Stimulated activated CD4-positive, alpha-beta T cell treated with anti-CD3 and anti-CD28 coated beads, Interleukin-15, amount 100 ng/mL, for 24 hours (primary cell): ENCODE results near the gene SF3B5.
"Not testable (repeated sequence)": the region's sequence is repeated elsewhere in the genome, so short reads cannot be mapped to it uniquely, and the experiment has no call there.

Experiments
- DNase-seq: peaks from one replicate; pipeline ENCODE4 v3.0.0-alpha.2; 2020

The SF3B5 gene

GRCh38 chr6:144104488-144104887 is 9.1 kb upstream of the SF3B5 start:
- DNase-seq = no peak

DNA sequence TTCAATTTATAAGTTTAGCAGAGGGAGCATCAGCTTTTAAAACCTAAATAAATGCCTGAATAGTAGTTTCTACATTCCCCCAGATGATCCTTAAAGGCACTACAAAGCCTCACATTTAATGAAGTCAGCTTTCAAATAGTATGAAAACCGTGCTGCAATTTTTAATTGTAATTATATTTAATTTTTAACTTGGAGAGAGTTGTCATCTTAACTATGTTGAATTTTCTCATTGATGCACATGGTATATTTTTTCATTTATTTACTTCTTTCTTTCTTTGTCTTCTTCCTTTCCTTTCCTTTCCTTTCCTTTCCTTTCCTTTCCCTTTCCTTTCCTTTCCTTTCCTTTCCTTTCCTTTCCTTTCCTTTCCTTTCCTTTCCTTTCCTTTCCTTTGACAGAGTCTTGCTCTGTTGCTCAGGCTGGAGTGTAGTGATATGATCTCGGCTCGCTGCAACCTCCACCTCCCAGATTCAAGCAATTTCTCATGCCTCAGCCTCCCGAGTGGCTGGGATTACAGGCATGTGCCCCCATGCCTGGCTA is 7.7 kb upstream of the SF3B5 start:
- no peak for DNase-seq

- no peak for DNase-seq
Measured at GRCh38 chr6:144098993-144099392, 3.6 kb upstream of the SF3B5 start.

GRCh38 chr6:144094731-144095133 is 641 bp downstream of the SF3B5 start:
- DNase-seq = peak; percentile 8

GRCh38 chr6:144093658-144094057 is 1.7 kb downstream of the SF3B5 start:
- DNase-seq = no peak

DNA sequence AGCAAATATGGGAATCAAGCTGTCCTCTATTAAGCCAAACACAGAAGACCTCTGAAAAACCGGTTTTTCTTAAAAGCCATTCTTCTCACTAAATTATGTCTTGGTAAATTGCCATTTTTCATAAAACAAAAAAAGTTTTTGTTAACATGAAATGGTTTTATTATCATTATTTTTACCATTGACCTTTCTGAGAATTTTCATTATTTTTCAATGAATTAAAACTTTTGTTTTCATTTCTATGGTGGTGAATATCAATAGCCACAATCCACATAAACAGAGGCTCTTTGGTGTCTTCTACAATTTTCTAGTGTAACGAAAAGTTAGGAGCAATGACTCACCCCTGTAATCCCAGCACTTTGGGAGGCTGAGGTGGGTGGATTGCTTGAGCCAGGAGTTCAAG is 2.1 kb downstream of the SF3B5 start:
- DNase-seq = no peak

DNA sequence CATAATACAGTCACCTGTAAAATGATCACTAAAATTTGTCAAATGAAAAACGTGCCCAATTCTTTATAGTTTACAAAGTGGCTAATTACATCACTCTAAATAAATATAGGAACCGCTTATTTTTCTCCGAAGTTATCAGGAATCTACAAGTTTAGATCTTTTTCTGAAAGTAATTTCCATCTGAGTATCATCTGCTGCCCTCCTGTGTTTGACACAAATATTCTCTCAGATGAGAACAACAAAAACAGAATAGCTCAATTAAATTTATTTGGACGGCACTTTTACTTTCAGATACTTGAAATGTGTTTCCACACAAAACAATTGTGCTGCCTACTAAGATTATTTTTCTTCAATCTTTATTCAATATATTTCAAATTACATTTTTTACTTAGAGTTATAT is 5.0 kb downstream of the SF3B5 start:
- DNase-seq = no peak

DNA sequence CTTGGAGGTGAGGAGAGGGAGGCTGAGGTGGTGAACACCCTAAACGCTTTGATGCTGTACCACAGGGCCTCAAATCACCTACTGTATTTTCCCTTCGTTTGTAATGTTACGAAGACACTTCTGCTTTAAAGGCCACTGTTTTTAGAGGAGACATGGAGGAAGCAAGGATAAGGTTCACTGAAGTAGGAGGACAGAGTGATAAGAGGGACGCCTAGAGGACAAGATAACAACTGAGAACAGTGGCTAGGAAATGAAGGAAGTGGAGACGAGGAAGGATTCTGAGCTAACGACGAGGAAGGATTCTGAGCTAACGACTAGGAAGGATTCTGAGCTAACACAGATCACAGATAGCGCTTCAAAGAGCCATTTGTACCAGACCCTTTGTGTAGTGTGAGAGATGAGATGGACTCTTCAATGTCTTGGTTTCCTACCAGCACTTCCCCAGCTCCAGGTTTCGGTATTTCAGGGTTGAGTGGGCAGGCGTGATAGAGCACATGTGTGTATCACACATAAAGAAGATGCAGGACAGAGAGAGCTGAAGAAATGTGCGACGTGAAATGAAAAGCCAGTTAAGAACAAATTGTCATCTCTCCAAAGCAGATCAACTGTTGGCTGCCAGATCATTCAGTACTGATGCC is 7.5 kb downstream of the SF3B5 start:
- no peak for DNase-seq

GRCh38 chr6:144086959-144087358 is 8.4 kb downstream of the SF3B5 start:
- DNase-seq = no peak

DNA sequence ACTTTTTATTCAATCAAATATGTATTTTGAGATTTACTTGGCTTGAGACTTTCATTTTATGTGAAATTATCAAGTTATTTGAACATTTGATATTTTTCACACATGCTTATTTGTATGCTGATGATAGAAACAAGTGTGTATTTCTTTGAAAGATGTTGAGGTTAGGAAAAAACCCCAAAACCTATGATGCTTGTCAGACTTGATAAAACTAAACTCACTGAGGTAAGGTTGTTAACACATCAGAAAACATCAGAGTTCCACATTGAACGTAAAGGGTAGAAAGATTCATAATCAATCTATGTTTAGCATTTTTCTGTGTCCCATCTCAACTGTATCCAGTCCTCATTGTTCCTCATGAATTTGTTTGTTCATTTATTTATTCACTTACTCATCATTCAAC is 12.2 kb downstream of the SF3B5 start:
- DNase-seq = no peak

DNA sequence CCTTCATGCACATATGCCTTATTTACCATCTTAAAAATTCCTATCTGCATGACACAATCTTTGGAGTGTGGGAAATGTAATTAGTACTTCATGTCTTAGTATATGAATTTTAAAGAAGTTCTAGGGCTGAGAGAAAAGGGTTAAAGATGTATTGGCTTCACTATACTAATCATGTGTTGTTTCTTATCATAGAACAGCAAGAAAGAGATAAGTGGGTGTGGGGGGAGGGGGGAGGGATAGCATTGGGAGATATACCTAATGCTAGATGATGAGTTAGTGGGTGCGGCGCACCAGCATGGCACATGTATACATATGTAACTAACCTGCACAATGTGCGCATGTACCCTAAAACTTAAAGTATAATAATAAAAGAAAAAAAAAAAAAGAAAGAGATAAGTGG is 13.0 kb downstream of the SF3B5 start:
- DNase-seq = not testable (repeated sequence)

DNA sequence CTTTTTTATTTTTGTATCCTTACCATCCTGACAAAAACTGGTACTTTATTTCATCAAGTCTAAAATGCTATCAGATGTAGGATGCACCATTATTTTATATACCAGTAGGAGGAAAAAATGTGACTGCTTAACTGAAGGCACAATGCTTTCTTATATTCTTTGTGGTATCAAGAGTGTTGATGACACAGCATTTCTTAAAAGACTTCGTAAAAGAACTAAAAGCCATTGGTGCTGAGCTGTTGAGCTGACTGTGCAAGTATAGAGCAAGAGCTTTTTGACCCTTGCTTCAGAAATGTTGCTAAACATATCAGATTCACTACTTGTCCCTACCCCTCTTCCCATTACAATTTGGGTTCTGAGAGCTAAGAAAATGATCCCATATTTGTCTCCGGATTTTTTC is 17.5 kb downstream of the SF3B5 start:
- DNase-seq = no peak

DNA sequence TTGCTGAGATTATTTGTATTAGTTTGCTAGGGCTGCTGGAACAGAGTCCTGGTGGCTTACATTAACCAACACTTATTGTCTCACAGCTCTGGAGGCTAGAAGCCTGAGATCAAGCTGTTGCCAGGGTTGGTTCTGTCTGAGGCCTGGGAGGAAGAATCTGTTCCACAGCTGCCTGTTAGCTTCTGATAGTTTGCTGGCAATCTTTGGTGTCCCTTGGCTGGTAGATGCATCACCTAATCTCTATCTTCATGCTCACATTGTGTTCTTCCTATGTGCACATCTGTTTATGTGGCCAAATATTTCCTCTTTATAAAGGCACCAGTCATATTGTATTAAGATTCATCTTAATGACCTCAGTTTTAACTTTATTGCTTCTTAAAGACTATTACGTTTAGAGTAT is 19.5 kb downstream of the SF3B5 start:
- no peak for DNase-seq

DNA sequence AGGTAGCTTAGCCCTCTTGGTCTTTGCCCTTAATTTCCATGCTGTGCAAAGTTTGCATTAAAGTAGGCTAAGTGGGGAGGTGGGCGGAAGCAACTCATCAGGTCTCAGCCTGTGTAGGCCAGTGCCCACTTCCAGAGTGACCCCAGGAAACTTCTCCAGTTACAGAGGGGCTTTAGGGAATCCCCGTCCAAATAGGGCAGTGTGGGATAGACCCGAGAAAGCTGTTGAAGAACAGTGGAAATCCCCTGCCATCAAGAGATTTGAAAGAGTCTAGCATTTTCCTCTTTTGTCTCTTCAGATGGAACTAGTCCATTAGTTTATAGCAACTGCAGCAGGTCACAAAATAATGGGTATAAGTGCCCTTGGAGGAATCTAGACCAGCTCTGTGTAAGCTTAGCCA is 20.2 kb downstream of the SF3B5 start:
- no peak for DNase-seq

GRCh38 chr6:144073024-144073423 is 22.3 kb downstream of the SF3B5 start:
- no peak for DNase-seq

DNA sequence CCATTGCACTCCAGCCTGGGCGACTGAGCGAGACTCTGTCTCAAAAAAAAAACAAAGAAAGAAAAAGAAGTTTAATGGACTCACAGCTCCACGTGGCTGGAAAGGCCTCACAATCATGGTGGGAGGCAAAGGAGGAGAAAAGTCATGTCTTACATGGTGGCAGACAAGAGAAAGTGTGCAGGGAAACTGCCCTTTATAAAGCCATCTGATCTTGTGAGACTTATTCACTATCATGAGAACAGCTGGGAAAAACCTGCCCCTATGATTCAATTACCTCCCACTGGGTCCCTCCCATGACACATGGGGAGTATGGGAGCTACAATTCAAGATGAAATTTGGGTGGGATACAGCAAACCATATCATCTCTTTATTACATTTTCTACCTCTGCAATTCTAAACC is 25.9 kb downstream of the SF3B5 start:
- DNase-seq = no peak

DNA sequence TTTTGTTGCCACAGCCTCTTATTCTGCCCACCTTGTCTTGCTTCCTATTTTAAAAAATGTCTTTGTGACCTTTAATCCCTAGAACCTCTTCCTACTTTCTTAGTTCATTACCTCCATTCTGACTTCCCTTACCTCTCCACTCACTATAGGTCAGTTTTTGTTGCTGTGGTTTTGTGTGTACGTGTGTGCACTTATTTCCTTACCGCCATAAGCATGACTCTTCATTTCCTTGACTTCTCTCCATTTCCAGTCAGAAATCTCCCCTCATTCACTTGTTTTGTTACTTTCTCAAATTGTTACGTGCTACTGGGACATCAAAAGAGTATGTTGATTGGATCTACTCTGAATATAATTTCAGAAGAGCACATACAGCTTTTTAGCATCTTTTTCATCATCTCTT is 26.6 kb downstream of the SF3B5 start:
- DNase-seq = no peak

DNA sequence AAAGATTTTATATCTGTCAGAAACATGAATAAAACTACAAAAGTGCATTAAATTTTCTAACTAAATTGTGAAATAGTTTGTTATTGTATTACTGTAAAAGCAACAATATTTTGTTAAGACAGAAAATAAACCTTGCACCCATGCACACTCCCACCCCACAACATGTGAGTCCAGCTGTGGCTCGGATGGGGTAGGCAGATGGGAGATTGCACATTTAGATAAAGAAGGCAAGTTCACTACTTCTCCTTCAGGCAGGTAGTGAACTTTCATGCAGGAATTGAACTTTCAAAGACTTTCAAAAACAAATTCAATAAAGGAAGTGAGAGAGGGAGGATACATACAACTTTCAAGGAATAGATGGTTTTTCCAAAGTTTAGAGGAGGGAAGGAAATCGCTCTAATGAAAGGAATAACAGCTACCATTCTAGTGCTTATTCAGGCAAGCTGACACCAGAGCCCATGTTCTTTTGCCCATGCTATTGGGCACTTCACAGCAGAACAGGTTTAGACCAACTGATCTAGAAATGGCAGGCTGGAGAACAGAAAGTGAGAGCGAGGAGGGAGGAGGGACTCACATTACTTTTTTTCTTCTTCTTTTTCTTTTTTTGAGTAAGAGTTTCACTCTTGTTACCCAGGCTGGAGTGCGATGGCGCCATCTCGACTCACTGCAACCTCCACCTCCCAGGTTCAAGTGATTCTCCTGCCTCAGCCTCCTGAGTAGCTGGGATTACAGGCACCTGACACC is 28.5 kb downstream of the SF3B5 start:
- DNase-seq = peak; percentile 54

GRCh38 chr6:144066255-144066654 is 29.1 kb downstream of the SF3B5 start:
- no peak for DNase-seq

GRCh38 chr6:144065213-144065660 is 30.1 kb downstream of the SF3B5 start:
- DNase-seq = peak; percentile 28

DNA sequence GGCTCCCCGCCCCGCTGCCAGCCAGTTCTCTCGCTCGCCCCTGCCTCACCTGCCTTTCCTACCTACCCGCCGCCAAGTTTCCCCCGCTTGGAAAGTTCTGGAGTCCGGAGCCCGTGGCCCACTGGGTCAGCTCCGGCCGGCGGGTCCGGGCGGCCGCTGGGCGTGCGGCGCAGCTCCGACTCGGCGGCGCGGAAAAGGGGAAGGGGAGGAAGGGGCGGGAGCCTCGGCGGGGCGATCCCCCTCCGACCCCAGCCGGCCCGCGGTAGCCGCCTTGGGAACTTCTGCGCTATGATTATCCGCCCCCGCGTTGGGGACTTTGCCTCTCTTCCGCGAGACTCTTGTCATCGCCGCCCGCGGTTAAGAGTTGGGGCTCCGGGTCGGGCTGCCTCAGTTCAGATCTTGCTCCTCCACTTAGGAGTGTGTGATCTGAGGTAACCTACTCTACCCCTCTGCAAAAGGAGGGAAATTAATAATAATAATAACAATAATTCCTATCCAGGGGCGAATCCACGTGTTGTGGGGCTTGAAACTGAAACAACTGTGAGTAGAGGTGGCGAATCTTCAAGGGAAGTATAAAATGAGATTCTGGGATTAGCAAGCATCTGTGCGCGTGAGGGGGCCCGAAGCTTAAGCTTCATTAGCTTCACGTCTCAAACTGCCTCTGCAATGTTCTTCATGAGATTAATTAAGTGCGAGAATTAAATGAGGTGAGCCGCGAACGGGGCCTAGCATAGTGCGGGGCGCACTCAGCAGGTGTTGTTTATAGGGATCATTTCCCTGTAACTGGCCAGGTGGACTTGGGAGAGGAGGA is 30.8 kb downstream of the SF3B5 start:
- DNase-seq = peak; percentile 86

- DNase-seq = peak; percentile 94
Measured at GRCh38 chr6:144063744-144064401, 31.5 kb downstream of the SF3B5 start.

DNA sequence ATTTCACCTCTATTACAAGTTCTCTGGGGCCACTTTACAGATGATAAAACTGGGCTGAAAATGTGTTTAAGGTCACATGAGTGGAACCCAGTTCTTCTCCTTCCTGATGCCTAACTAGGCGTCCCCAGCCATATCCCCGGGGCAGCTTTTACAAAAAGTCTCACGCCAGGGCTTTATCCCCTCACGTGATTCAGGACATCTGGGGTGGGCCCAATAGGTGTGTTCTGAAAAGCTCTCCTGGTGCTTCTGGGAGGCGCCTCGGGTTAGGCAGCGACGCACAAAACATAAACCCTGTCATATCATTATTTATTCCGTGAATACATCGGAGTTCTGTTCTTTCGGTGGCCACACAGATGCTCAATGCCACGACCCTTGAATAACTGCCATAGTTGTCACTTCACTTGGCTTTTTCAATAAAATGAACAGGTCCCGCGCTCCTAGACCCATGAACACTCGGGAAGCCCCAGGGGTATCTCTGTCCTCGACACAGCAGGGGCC is 32.1 kb downstream of the SF3B5 start:
- peak; percentile 11 for DNase-seq
